Esophagus (tissue), 2 donors: ENCODE measurements around the gene GDF7. TPM values are rescaled to one million over a fixed set of nuclear protein-coding genes. Genes with fewer than 3 reads are reported as not detected.
A peak's percentile ranks its signal among the peaks of the same experiment; 100 is the strongest.

Source experiments
- H3K27ac ChIP-seq, 2 donors: one replicate each; pipeline ENCODE4 v1.5.1; 2013; ENCODE audit warnings: low read depth in 2 of 2, mild to moderate bottlenecking in 2 of 2, inconsistent platforms in 1 of 2, low read length in 1 of 2, moderate library complexity in 1 of 2
- H3K27me3 ChIP-seq, 2 donors: one replicate each; pipeline ENCODE4 v1.6.1; 2013; ENCODE audit warnings: low read length in 2 of 2, control low read depth in 1 of 2, mild to moderate bottlenecking in 1 of 2; ENCODE audit not compliant: insufficient read depth in 2 of 2, control insufficient read depth in 1 of 2
- H3K36me3 ChIP-seq, 2 donors: one replicate each; pipeline ENCODE4 v1.6.1; 2013; ENCODE audit warnings: low read length in 1 of 2; ENCODE audit not compliant: control insufficient read depth in 2 of 2, insufficient read depth in 2 of 2
- H3K4me1 ChIP-seq, 2 donors: one replicate each; pipeline ENCODE4 v1.6.1; 2013; ENCODE audit warnings: low read length in 1 of 2; ENCODE audit not compliant: control insufficient read depth in 2 of 2, insufficient read depth in 2 of 2
- H3K4me3 ChIP-seq, 2 donors: one replicate each; pipeline ENCODE4 v1.5.1; 2013; ENCODE audit warnings: low read length in 2 of 2, mild to moderate bottlenecking in 2 of 2, low read depth in 1 of 2, moderate library complexity in 1 of 2
- H3K9me3 ChIP-seq, 2 donors: one replicate each; pipeline ENCODE4 v1.6.1; 2013; ENCODE audit warnings: mild to moderate bottlenecking in 2 of 2, low read depth in 1 of 2, low read length in 1 of 2, moderate library complexity in 1 of 2; ENCODE audit not compliant: control insufficient read depth in 2 of 2, insufficient read depth in 1 of 2
- WGBS, 2 donors: extraction: QIAGEN DNeasy Blood & Tissue Kit; methylation state at CpG; one replicate each; pipeline ENCODE4 v1.1.7; 2013; 5-methylcytosine and 5-hydroxymethylcytosine counted together
- polyA plus RNA-seq, 2 donors: library from polyadenylated mRNA; stranded (reverse); fragments of 200-250 nt; gene quantifications; one replicate each; pipeline ENCODE4 v1.2.3, GENCODE V29; 2013
- donor health status: healthy with polysubstance abuse.
- donor health status: Bipolar disorder and iron deficiency.

Gene GDF7
- polyA plus RNA-seq, 2 donors, result 0.56 to 0.59 TPM

- no peaks in the 10 kb centered on the region for H3K9me3 ChIP-seq
- no peak overlapping the region for H3K27ac ChIP-seq
- peaks cover 9 to 24% of the 10 kb centered on the region in 2 donors for H3K36me3 ChIP-seq
- no peak overlapping the region for H3K4me3 ChIP-seq
- no peaks in the 10 kb centered on the region for H3K27me3 ChIP-seq
- 88 to 89% methylated on average over 16 of the region's 16 CpGs for WGBS, 2 donors
- peaks cover 6 to 11% of the 10 kb centered on the region in 2 donors for H3K4me1 ChIP-seq
Measured at GRCh38 chr2:20627712-20628380, 39.1 kb upstream of the GDF7 start.

GRCh38 chr2:20629181-20629580 is 37.8 kb upstream of the GDF7 start:
- Histone ChIP-seq H3K36me3 (peaks cover 7 to 18% of the 10 kb centered on the region in 2 donors), H3K4me3 (no peak overlapping the region), H3K9me3 (no peaks in the 10 kb centered on the region), H3K27ac (no peak overlapping the region), H3K27me3 (no peaks in the 10 kb centered on the region), H3K4me1 (peaks cover 11% of the 10 kb centered on the region in 2 donors)
- 78 to 85% methylated on average over 5 to 6 of the region's 6 CpGs for WGBS, 2 donors

- Histone ChIP-seq H3K4me1 (peaks cover 11 to 13% of the 10 kb centered on the region in 2 donors), H3K36me3 (peaks cover 3 to 16% of the 10 kb centered on the region in 2 donors)
- WGBS, 2 donors, result 81 to 83% methylated on average over 12 of the region's 12 CpGs
Measured at GRCh38 chr2:20629581-20630171, 37.3 kb upstream of the GDF7 start.

GRCh38 chr2:20630967-20631366 is 36.0 kb upstream of the GDF7 start:
- Histone ChIP-seq H3K9me3 (no peaks in the 10 kb centered on the region), H3K4me3 (no peak overlapping the region), H3K27me3 (no peaks in the 10 kb centered on the region), H3K4me1 (peaks cover 11 to 20% of the 10 kb centered on the region in 2 donors), H3K27ac (peak overlapping the region in 1 of 2 donors; percentile 46), H3K36me3 (peaks cover 3 to 11% of the 10 kb centered on the region in 2 donors)
- 95 to 96% methylated on average over 4 of the region's 4 CpGs for WGBS, 2 donors

More at GRCh38 chr2:20629581-20630171, 37.3 kb upstream of the GDF7 start:
- Histone ChIP-seq H3K4me3 (no peak overlapping the region), H3K27me3 (no peaks in the 10 kb centered on the region), H3K9me3 (no peaks in the 10 kb centered on the region), H3K27ac (no peak overlapping the region)

- no peak overlapping the region for H3K27ac ChIP-seq
- no peaks in the 10 kb centered on the region for H3K27me3 ChIP-seq
- peaks cover 9 to 21% of the 10 kb centered on the region in 2 donors for H3K4me1 ChIP-seq
- 83 to 86% methylated on average over 6 of the region's 6 CpGs for WGBS, 2 donors
- H3K36me3 ChIP-seq, result peaks cover 3 to 8% of the 10 kb centered on the region in 2 donors
- H3K9me3 ChIP-seq, result no peaks in the 10 kb centered on the region
- no peak overlapping the region for H3K4me3 ChIP-seq
Measured at GRCh38 chr2:20631617-20632307, 35.2 kb upstream of the GDF7 start.

- Histone ChIP-seq H3K27me3 (no peaks in the 10 kb centered on the region), H3K4me3 (no peak overlapping the region), H3K27ac (peak overlapping the region in 1 of 2 donors; percentile 1), H3K36me3 (peaks cover 5 to 12% of the 10 kb centered on the region in 2 donors), H3K4me1 (peaks cover 4 to 21% of the 10 kb centered on the region in 2 donors), H3K9me3 (no peaks in the 10 kb centered on the region)
- 71 to 76% methylated on average over 7 of the region's 7 CpGs for WGBS, 2 donors
Measured at GRCh38 chr2:20632446-20632990, 34.4 kb upstream of the GDF7 start.

GRCh38 chr2:20633001-20633400 is 33.9 kb upstream of the GDF7 start:
- Histone ChIP-seq H3K4me3 (no peak overlapping the region), H3K9me3 (no peaks in the 10 kb centered on the region), H3K27me3 (no peaks in the 10 kb centered on the region), H3K36me3 (peaks cover 6 to 14% of the 10 kb centered on the region in 2 donors), H3K27ac (peak overlapping the region; percentile 54 to 56), H3K4me1 (peaks cover 4 to 21% of the 10 kb centered on the region in 2 donors)
- 92 to 94% methylated on average over 4 of the region's 4 CpGs for WGBS, 2 donors

GRCh38 chr2:20633794-20634506 is 33.0 kb upstream of the GDF7 start:
- H3K4me1 ChIP-seq, result peaks cover 4 to 21% of the 10 kb centered on the region in 2 donors
- WGBS, 2 donors, result 60 to 61% methylated on average over 18 of the region's 18 CpGs
- no peak overlapping the region for H3K4me3 ChIP-seq
- peaks cover 6 to 16% of the 10 kb centered on the region in 2 donors for H3K36me3 ChIP-seq
- H3K9me3 ChIP-seq, result no peaks in the 10 kb centered on the region
- no peaks in the 10 kb centered on the region for H3K27me3 ChIP-seq
- H3K27ac ChIP-seq, result peak overlapping the region; percentile 61 to 65

GRCh38 chr2:20634507-20635112 is 32.3 kb upstream of the GDF7 start:
- Histone ChIP-seq H3K27me3 (no peaks in the 10 kb centered on the region), H3K9me3 (no peaks in the 10 kb centered on the region), H3K27ac (peak overlapping the region; percentile 61 to 80), H3K36me3 (peaks cover 6 to 14% of the 10 kb centered on the region in 2 donors), H3K4me1 (peaks cover 1 to 18% of the 10 kb centered on the region in 2 donors), H3K4me3 (no peak overlapping the region)
- 58 to 62% methylated on average over 9 of the region's 9 CpGs for WGBS, 2 donors
